Measurements from ENCODE around the gene RPL12.
"Not testable (repeated sequence)": the region's sequence is repeated elsewhere in the genome, so short reads cannot be mapped to it uniquely, and the experiment has no call there.

Gene RPL12

GRCh38 chr9:127473501-127473900 lies 22.3 kb upstream of the RPL12 start:
- no peak for DNase-seq (ENCODE audit: low read depth)
- TF ChIP-seq CTCF (IDR thresholded peaks at IDR 0.05; ENCODE audit: control insufficient read depth, extremely low read depth, insufficient read depth) = no peak
- no peak overlapping the region for H3K4me3 ChIP-seq (ENCODE audit: low read depth, low read length)

GRCh38 chr9:127470662-127471061 lies 19.5 kb upstream of the RPL12 start:
- H3K4me3 ChIP-seq (ENCODE audit: low read depth, low read length) = no peak overlapping the region
- no peak for DNase-seq (ENCODE audit: low read depth)
- no peak for TF ChIP-seq CTCF (IDR thresholded peaks at IDR 0.05; ENCODE audit: control insufficient read depth, extremely low read depth, insufficient read depth)

- DNase-seq (ENCODE audit: low read depth) = no peak
- H3K4me3 ChIP-seq (ENCODE audit: low read depth, low read length) = no peak overlapping the region
- no peak for TF ChIP-seq CTCF (IDR thresholded peaks at IDR 0.05; ENCODE audit: control insufficient read depth, extremely low read depth, insufficient read depth)
Measured at GRCh38 chr9:127467621-127468020, 16.4 kb upstream of the RPL12 start.

- DNase-seq (ENCODE audit: low read depth); H3K4me3 ChIP-seq (ENCODE audit: low read depth, low read length): not testable (repeated sequence)
Measured at GRCh38 chr9:127466407-127466917, 15.3 kb upstream of the RPL12 start.

GRCh38 chr9:127463911-127464310 lies 12.7 kb upstream of the RPL12 start:
- no peak overlapping the region for H3K4me3 ChIP-seq (ENCODE audit: low read depth, low read length)
- TF ChIP-seq CTCF (IDR thresholded peaks at IDR 0.05; ENCODE audit: control insufficient read depth, extremely low read depth, insufficient read depth) = no peak
- no peak for DNase-seq (ENCODE audit: low read depth)

GRCh38 chr9:127463382-127463781 lies 12.2 kb upstream of the RPL12 start:
- TF ChIP-seq CTCF (IDR thresholded peaks at IDR 0.05; ENCODE audit: control insufficient read depth, extremely low read depth, insufficient read depth) = no peak
- H3K4me3 ChIP-seq (ENCODE audit: low read depth, low read length) = no peak overlapping the region
- no peak for DNase-seq (ENCODE audit: low read depth)

GRCh38 chr9:127458921-127459320 lies 7.7 kb upstream of the RPL12 start:
- no peak for DNase-seq (ENCODE audit: low read depth)
- H3K4me3 ChIP-seq (ENCODE audit: low read depth, low read length) = no peak overlapping the region
- no peak for TF ChIP-seq CTCF (IDR thresholded peaks at IDR 0.05; ENCODE audit: control insufficient read depth, extremely low read depth, insufficient read depth)
